ENCODE measurements around the gene PHF20.
"Not testable (repeated sequence)": the region's sequence is repeated elsewhere in the genome, so short reads cannot be mapped to it uniquely, and the experiment has no call there.

The PHF20 gene

GRCh38 chr20:35771689-35772562 is at the start of gene PHF20:
PHF20 (plus strand) TSS chr20:35772015; CDS start chr20:35801523, 29,508 bp downstream.
- in situ Hi-C loops (cut with MboI; ENCODE audit: low sequenced_read_pairs): no loop called here

- in situ Hi-C loops (cut with MboI; ENCODE audit: low sequenced_read_pairs): not testable (repeated sequence)
These were observed 48.6 kb upstream of the PHF20 start for GRCh38 chr20:35723275-35723639.

- in situ Hi-C loops (cut with MboI; ENCODE audit: low sequenced_read_pairs): not testable (repeated sequence)
These were observed 48.0 kb upstream of the PHF20 start for GRCh38 chr20:35723652-35724320.

GRCh38 chr20:35724321-35725230 is 47.2 kb upstream of the PHF20 start:
- in situ Hi-C loops (cut with MboI; ENCODE audit: low sequenced_read_pairs): no loop called here

- in situ Hi-C loops (cut with MboI; ENCODE audit: low sequenced_read_pairs): no loop called here
These were observed 44.7 kb upstream of the PHF20 start for GRCh38 chr20:35726842-35727711.

GRCh38 chr20:35729283-35729807 is 42.5 kb upstream of the PHF20 start:
- in situ Hi-C loops (cut with MboI; ENCODE audit: low sequenced_read_pairs): no loop called here

- in situ Hi-C loops (cut with MboI; ENCODE audit: low sequenced_read_pairs): no loop called here
These were observed 41.8 kb upstream of the PHF20 start for GRCh38 chr20:35729836-35730582.

GRCh38 chr20:35730583-35731468 is 41.0 kb upstream of the PHF20 start:
- in situ Hi-C loops (cut with MboI; ENCODE audit: low sequenced_read_pairs): no loop called here

- in situ Hi-C loops (cut with MboI; ENCODE audit: low sequenced_read_pairs): no loop called here
These were observed 40.4 kb upstream of the PHF20 start for GRCh38 chr20:35731469-35731788.

GRCh38 chr20:35731862-35732643 is 39.8 kb upstream of the PHF20 start:
- in situ Hi-C loops (cut with MboI; ENCODE audit: low sequenced_read_pairs): no loop called here

GRCh38 chr20:35732644-35732982 is 39.2 kb upstream of the PHF20 start:
- in situ Hi-C loops (cut with MboI; ENCODE audit: low sequenced_read_pairs): no loop called here

GRCh38 chr20:35734374-35734773 is 37.4 kb upstream of the PHF20 start:
- in situ Hi-C loops (cut with MboI; ENCODE audit: low sequenced_read_pairs): no loop called here

GRCh38 chr20:35734777-35735649 is 36.8 kb upstream of the PHF20 start:
- in situ Hi-C loops (cut with MboI; ENCODE audit: low sequenced_read_pairs): no loop called here

GRCh38 chr20:35735826-35736470 is 35.9 kb upstream of the PHF20 start:
- in situ Hi-C loops (cut with MboI; ENCODE audit: low sequenced_read_pairs): no loop called here

GRCh38 chr20:35737865-35738333 is 33.9 kb upstream of the PHF20 start:
- in situ Hi-C loops (cut with MboI; ENCODE audit: low sequenced_read_pairs): no loop called here

All from HL-60/S4 treated with phorbol 12-myristate 13-acetate at 8.2 ng/mL for 4 days and 3 days (cell line).